H1 (cell line): ENCODE results near the gene C14orf132.

Experiments used
- CHD2 ChIP-seq: IDR thresholded peaks from 2 replicates; pipeline ENCODE4 v1.6.1; 2012; ENCODE audit warnings: low read length, improper control_type of control experiment
- EP300 ChIP-seq, 2 experiments: IDR thresholded peaks; 1 replicate in 1 of 2; 2 replicates in 1 of 2; pipeline ENCODE4 v1.6.1; 2011 to 2012; ENCODE audit warnings: low read depth in 2 of 2, low read length in 2 of 2, mild to moderate bottlenecking in 2 of 2, borderline replicate concordance in 1 of 2, inconsistent platforms in 1 of 2, moderate library complexity in 1 of 2
- EZH2 ChIP-seq: fragments of 200-600 bp; sonication (generic); IDR thresholded peaks from 2 replicates; pipeline ENCODE4 v1.7.1; 2012; ENCODE audit warnings: low read depth, mild to moderate bottlenecking, moderate library complexity, low read length, inconsistent platforms; ENCODE audit not compliant: severe bottlenecking
- KDM1A ChIP-seq: fragments of 200-600, 300-600 bp; sonication (generic); IDR thresholded peaks from 2 replicates; pipeline ENCODE4 v1.7.1; 2016; ENCODE audit warnings: mild to moderate bottlenecking, low read length, borderline replicate concordance
- NRF1 ChIP-seq: IDR thresholded peaks from 2 replicates; pipeline ENCODE4 v1.6.1; 2011; ENCODE audit warnings: mild to moderate bottlenecking, low read depth, low read length, improper control_type of control experiment
- POLR2A ChIP-seq, 2 experiments: IDR thresholded peaks; 1 replicate in 1 of 2; 2 replicates in 1 of 2; pipeline ENCODE4 v1.6.1; 2011; ENCODE audit warnings: low read depth in 2 of 2, low read length in 2 of 2, mild to moderate bottlenecking in 2 of 2; ENCODE audit errors: control extremely low read depth in 1 of 2
- POLR2AphosphoS5 ChIP-seq: IDR thresholded peaks from 2 replicates; pipeline ENCODE4 v1.6.1; 2011; ENCODE audit warnings: low read depth, low read length
- RAD21 ChIP-seq, 2 experiments: IDR thresholded peaks in 1 of 2; conservative IDR thresholded peaks in 1 of 2; 2 replicates each; pipeline ENCODE4 v1.6.1; 2011; ENCODE audit warnings: low read depth in 2 of 2, low read length in 2 of 2, improper control_type of control experiment in 1 of 2, inconsistent platforms in 1 of 2, mild to moderate bottlenecking in 1 of 2, moderate library complexity in 1 of 2
- RFX5 ChIP-seq: IDR thresholded peaks from 2 replicates; pipeline ENCODE4 v1.6.1; 2011; ENCODE audit warnings: low read depth, low read length, improper control_type of control experiment, borderline replicate concordance
- SP1 ChIP-seq: IDR thresholded peaks from 2 replicates; pipeline ENCODE4 v1.6.1; 2011; ENCODE audit warnings: low read depth, low read length
- TAF1 ChIP-seq: IDR thresholded peaks from 2 replicates; pipeline ENCODE4 v1.6.1; 2011; ENCODE audit warnings: mild to moderate bottlenecking, low read depth, low read length
- YY1 ChIP-seq: IDR thresholded peaks from 2 replicates; pipeline ENCODE4 v1.6.1; 2011; ENCODE audit warnings: low read depth, mild to moderate bottlenecking, low read length
- ZNF274 ChIP-seq: IDR thresholded peaks from 2 replicates; pipeline ENCODE4 v1.7.0; 2012; ENCODE audit warnings: low read length, borderline replicate concordance; ENCODE audit errors: extremely low read depth
- TF ChIP-seq, protein P1 (sequence below), 3 experiments: IDR thresholded peaks; 1 replicate in 2 of 3; 2 replicates in 1 of 3; pipeline versions ENCODE4 v1.5.1 to v1.6.1; 2011; ENCODE audit warnings: low read length in 3 of 3, mild to moderate bottlenecking in 3 of 3, inconsistent platforms in 2 of 3, low read depth in 1 of 3, moderate library complexity in 1 of 3; ENCODE audit not compliant: insufficient read depth in 1 of 3; ENCODE audit errors: control extremely low read depth in 1 of 3

- TF ChIP-seq POLR2A (IDR thresholded peaks at IDR 0.05; ENCODE audit: control extremely low read depth in 1 of 2, low read depth in 2 of 2, low read length in 2 of 2) (no peak), POLR2AphosphoS5 (no peak), KDM1A (no peak), YY1 (no peak), ZNF274 (no peak), CHD2 (no peak), SP1 (no peak), RFX5 (no peak), EP300 (IDR thresholded peaks at IDR 0.05; ENCODE audit: borderline replicate concordance in 1 of 2, low read depth in 2 of 2, low read length in 2 of 2) (no peak), NRF1 (no peak), TAF1 (no peak), EZH2 (no peak), RAD21 (IDR thresholded peaks at IDR 0.05 in 1 of 2, conservative IDR thresholded peaks at IDR 0.05 in 1 of 2; ENCODE audit: low read depth in 2 of 2, low read length in 2 of 2) (no peak)
- TF ChIP-seq, protein P1, sequence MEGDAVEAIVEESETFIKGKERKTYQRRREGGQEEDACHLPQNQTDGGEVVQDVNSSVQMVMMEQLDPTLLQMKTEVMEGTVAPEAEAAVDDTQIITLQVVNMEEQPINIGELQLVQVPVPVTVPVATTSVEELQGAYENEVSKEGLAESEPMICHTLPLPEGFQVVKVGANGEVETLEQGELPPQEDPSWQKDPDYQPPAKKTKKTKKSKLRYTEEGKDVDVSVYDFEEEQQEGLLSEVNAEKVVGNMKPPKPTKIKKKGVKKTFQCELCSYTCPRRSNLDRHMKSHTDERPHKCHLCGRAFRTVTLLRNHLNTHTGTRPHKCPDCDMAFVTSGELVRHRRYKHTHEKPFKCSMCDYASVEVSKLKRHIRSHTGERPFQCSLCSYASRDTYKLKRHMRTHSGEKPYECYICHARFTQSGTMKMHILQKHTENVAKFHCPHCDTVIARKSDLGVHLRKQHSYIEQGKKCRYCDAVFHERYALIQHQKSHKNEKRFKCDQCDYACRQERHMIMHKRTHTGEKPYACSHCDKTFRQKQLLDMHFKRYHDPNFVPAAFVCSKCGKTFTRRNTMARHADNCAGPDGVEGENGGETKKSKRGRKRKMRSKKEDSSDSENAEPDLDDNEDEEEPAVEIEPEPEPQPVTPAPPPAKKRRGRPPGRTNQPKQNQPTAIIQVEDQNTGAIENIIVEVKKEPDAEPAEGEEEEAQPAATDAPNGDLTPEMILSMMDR (IDR thresholded peaks at IDR 0.05; ENCODE audit: control extremely low read depth in 1 of 3, insufficient read depth in 1 of 3, low read depth in 1 of 3, low read length in 3 of 3) = no peak
Measured at GRCh38 chr14:96094211-96094610, 55.0 kb downstream of the C14orf132 start.
